UCSD-AML1 (cell line): Measurements from ENCODE around the gene PDE7B.
"Not testable (repeated sequence)": the region's sequence is repeated elsewhere in the genome, so short reads cannot be mapped to it uniquely, and the experiment has no call there.

Experiments used
- DNase-seq: peaks from one replicate; lab custom pipeline; 2025; ENCODE audit not compliant: unreplicated experiment; lab: John Stamatoyannopoulos, UW

PDE7B gene

GRCh38 chr6:136102991-136103688 is 251.6 kb downstream of the PDE7B start:
- DNase-seq: no peak

- no peak for DNase-seq
Measured at GRCh38 chr6:136103763-136104311, 252.3 kb downstream of the PDE7B start.

- DNase-seq: no peak
Measured at GRCh38 chr6:136104556-136104955, 253.1 kb downstream of the PDE7B start.

- not testable (repeated sequence) for DNase-seq
Measured at GRCh38 chr6:136105797-136106196, 254.3 kb downstream of the PDE7B start.

GRCh38 chr6:136108361-136108945 is 257.0 kb downstream of the PDE7B start:
- DNase-seq: no peak

- no peak for DNase-seq
Measured at GRCh38 chr6:136111831-136112230, 260.3 kb downstream of the PDE7B start.

GRCh38 chr6:136112262-136112661 is 260.8 kb downstream of the PDE7B start:
- no peak for DNase-seq

- DNase-seq: no peak
Measured at GRCh38 chr6:136113736-136114173, 262.3 kb downstream of the PDE7B start.

GRCh38 chr6:136114661-136115060 is 263.2 kb downstream of the PDE7B start:
- no peak for DNase-seq

- no peak for DNase-seq
Measured at GRCh38 chr6:136115941-136116340, 264.4 kb downstream of the PDE7B start.

GRCh38 chr6:136117081-136117480 is 265.6 kb downstream of the PDE7B start:
- DNase-seq: no peak

- DNase-seq: no peak
Measured at GRCh38 chr6:136118787-136119186, 267.3 kb downstream of the PDE7B start.

- DNase-seq: no peak
Measured at GRCh38 chr6:136123468-136123867, 272.0 kb downstream of the PDE7B start.

- no peak for DNase-seq
Measured at GRCh38 chr6:136125585-136125984, 274.1 kb downstream of the PDE7B start.

GRCh38 chr6:136127873-136128272 is 276.4 kb downstream of the PDE7B start:
- DNase-seq: no peak

GRCh38 chr6:136129365-136129764 is 277.9 kb downstream of the PDE7B start:
- DNase-seq: no peak

GRCh38 chr6:136134268-136134667 is 282.8 kb downstream of the PDE7B start:
- DNase-seq: no peak

- no peak for DNase-seq
Measured at GRCh38 chr6:136134751-136135150, 283.2 kb downstream of the PDE7B start.

GRCh38 chr6:136136274-136136673 is 284.8 kb downstream of the PDE7B start:
- no peak for DNase-seq

- DNase-seq: no peak
Measured at GRCh38 chr6:136137008-136137692, 285.6 kb downstream of the PDE7B start.

- DNase-seq: no peak
Measured at GRCh38 chr6:136137739-136138402, 286.4 kb downstream of the PDE7B start.
